Measurements from ENCODE around the gene IGF2BP3. TPM values are rescaled to one million over a fixed set of nuclear protein-coding genes. Genes with fewer than 3 reads are reported as not detected.
"Not testable (repeated sequence)": the region's sequence is repeated elsewhere in the genome, so short reads cannot be mapped to it uniquely, and the experiment has no call there.

The IGF2BP3 gene
- total RNA-seq, 1 experiment from 2014 or later = 11.7 TPM

DNA sequence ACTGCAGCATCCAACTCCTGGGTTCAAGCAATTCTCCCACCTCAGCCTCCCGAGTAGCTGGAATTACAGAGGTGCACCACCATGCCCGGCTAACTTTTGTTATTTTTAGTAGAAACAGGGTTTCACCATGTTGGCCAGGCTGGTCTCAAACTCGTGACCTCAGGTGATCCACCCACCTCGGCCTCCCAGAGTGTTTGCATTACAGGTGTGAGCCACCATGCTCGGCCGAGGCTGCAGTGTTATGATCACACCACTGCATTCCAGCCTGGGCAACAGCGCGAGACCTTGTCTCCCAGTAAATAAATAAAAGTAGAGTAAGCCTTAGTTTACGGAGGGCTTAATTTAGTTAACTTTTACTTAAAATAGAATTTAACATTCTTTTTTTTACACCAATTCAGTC lies 23.7 kb upstream of the IGF2BP3 start:
- H3K9ac ChIP-seq (ENCODE audit: low read length) = no peak overlapping the region
- POLR2A ChIA-PET (ENCODE audit: unreplicated experiment) = no interaction called here
- H3K9me2 ChIP-seq (replicated peaks; ENCODE audit: low read length) = no peaks in the 10 kb centered on the region
- TF ChIP-seq, protein P1, sequence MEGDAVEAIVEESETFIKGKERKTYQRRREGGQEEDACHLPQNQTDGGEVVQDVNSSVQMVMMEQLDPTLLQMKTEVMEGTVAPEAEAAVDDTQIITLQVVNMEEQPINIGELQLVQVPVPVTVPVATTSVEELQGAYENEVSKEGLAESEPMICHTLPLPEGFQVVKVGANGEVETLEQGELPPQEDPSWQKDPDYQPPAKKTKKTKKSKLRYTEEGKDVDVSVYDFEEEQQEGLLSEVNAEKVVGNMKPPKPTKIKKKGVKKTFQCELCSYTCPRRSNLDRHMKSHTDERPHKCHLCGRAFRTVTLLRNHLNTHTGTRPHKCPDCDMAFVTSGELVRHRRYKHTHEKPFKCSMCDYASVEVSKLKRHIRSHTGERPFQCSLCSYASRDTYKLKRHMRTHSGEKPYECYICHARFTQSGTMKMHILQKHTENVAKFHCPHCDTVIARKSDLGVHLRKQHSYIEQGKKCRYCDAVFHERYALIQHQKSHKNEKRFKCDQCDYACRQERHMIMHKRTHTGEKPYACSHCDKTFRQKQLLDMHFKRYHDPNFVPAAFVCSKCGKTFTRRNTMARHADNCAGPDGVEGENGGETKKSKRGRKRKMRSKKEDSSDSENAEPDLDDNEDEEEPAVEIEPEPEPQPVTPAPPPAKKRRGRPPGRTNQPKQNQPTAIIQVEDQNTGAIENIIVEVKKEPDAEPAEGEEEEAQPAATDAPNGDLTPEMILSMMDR (conservative IDR thresholded peaks at IDR 0.05; ENCODE audit: low read depth, low read length) = no peak
- TF ChIP-seq EZH2 (IDR thresholded peaks at IDR 0.05; ENCODE audit: low read length, unreplicated experiment) (no peak), EZH2phosphoT487 (IDR thresholded peaks at IDR 0.05; ENCODE audit: borderline replicate concordance, low read length) (no peak)
- H3K27me3 ChIP-seq (ENCODE audit: low read length) = no peaks in the 10 kb centered on the region
- BruUV-seq (replicated peaks) = no TSS peak
- no peak overlapping the region for H3K4me3 ChIP-seq (ENCODE audit: low read length)
- no peaks in the 10 kb centered on the region for H3K79me2 ChIP-seq (ENCODE audit: low read length)
- CTCF ChIA-PET = no interaction called here
- no peak for DNase-seq
- H3K27ac ChIP-seq (ENCODE audit: low read length) = no peak overlapping the region
- no peaks in the 10 kb centered on the region for H3K9me3 ChIP-seq (ENCODE audit: low read length)
- H3K4me1 ChIP-seq (ENCODE audit: insufficient read depth, low read length) = no peaks in the 10 kb centered on the region
- ATAC-seq = no peak
- no peak overlapping the region for H2AFZ ChIP-seq (ENCODE audit: low read length)
- H3K4me2 ChIP-seq (ENCODE audit: low read length) = no peak overlapping the region
- intact Hi-C loops (cut with micrococcal nuclease) = no loop called here
- no peaks in the 10 kb centered on the region for H3K36me3 ChIP-seq (ENCODE audit: low read depth, low read length)
- no peaks in the 10 kb centered on the region for H3F3A ChIP-seq (ENCODE audit: low read length, unreplicated experiment)
- H4K20me1 ChIP-seq (ENCODE audit: low read length) = no peaks in the 10 kb centered on the region

- Histone ChIP-seq H3K4me1 (ENCODE audit: insufficient read depth, low read length) (no peaks in the 10 kb centered on the region), H4K20me1 (ENCODE audit: low read length) (no peaks in the 10 kb centered on the region), H3K9me2 (replicated peaks; ENCODE audit: low read length) (no peaks in the 10 kb centered on the region), H3K79me2 (ENCODE audit: low read length) (no peaks in the 10 kb centered on the region), H3K4me3 (ENCODE audit: low read length) (no peak overlapping the region), H3K27me3 (ENCODE audit: low read length) (no peaks in the 10 kb centered on the region), H3K36me3 (ENCODE audit: low read depth, low read length) (no peaks in the 10 kb centered on the region), H3K27ac (ENCODE audit: low read length) (no peak overlapping the region), H3K9me3 (ENCODE audit: low read length) (no peaks in the 10 kb centered on the region), H3F3A (ENCODE audit: low read length, unreplicated experiment) (no peaks in the 10 kb centered on the region), H3K4me2 (ENCODE audit: low read length) (no peak overlapping the region), H3K9ac (ENCODE audit: low read length) (no peak overlapping the region), H2AFZ (ENCODE audit: low read length) (no peak overlapping the region)
- ATAC-seq = no peak
- BruUV-seq (replicated peaks) = no TSS peak
- intact Hi-C loops (cut with micrococcal nuclease) = no loop called here
- CTCF ChIA-PET = no interaction called here
- DNase-seq = no peak
- POLR2A ChIA-PET (ENCODE audit: unreplicated experiment) = no interaction called here
- TF ChIP-seq EZH2 (IDR thresholded peaks at IDR 0.05; ENCODE audit: low read length, unreplicated experiment) (no peak), EZH2phosphoT487 (IDR thresholded peaks at IDR 0.05; ENCODE audit: borderline replicate concordance, low read length) (no peak)
- TF ChIP-seq, protein P1 (conservative IDR thresholded peaks at IDR 0.05; ENCODE audit: low read depth, low read length) = no peak
Measured at GRCh38 chr7:23491502-23491901, 21.2 kb upstream of the IGF2BP3 start.

- H3F3A ChIP-seq (ENCODE audit: low read length, unreplicated experiment) = no peaks in the 10 kb centered on the region
- BruUV-seq (replicated peaks) = no TSS peak
- POLR2A ChIA-PET (ENCODE audit: unreplicated experiment) = interaction anchor here (0.6 kb wide), 1 partner anchor 13 kb away, joined by 3 read pairs; no protein-coding TSS in a partner anchor
- H3K9me3 ChIP-seq (ENCODE audit: low read length) = no peaks in the 10 kb centered on the region
- CTCF ChIA-PET = interaction anchor here (0.6 kb wide), 1 partner anchor 588 kb away, joined by 8 read pairs; no protein-coding TSS in a partner anchor
- H3K27me3 ChIP-seq (ENCODE audit: low read length) = no peaks in the 10 kb centered on the region
- no peak overlapping the region for H3K4me3 ChIP-seq (ENCODE audit: low read length)
- no peaks in the 10 kb centered on the region for H4K20me1 ChIP-seq (ENCODE audit: low read length)
- no peak overlapping the region for H3K9ac ChIP-seq (ENCODE audit: low read length)
- DNase-seq (no peak), ATAC-seq (no peak)
- H2AFZ ChIP-seq (ENCODE audit: low read length) = no peak overlapping the region
- no peak for TF ChIP-seq EZH2 (IDR thresholded peaks at IDR 0.05; ENCODE audit: low read length, unreplicated experiment)
- TF ChIP-seq, protein P1 (conservative IDR thresholded peaks at IDR 0.05; ENCODE audit: low read depth, low read length) = no peak
- TF ChIP-seq EZH2phosphoT487 (IDR thresholded peaks at IDR 0.05; ENCODE audit: borderline replicate concordance, low read length) = no peak
- H3K9me2 ChIP-seq (replicated peaks; ENCODE audit: low read length) = no peaks in the 10 kb centered on the region
- no peak overlapping the region for H3K4me2 ChIP-seq (ENCODE audit: low read length)
- H3K27ac ChIP-seq (ENCODE audit: low read length) = no peak overlapping the region
- H3K36me3 ChIP-seq (ENCODE audit: low read depth, low read length) = no peaks in the 10 kb centered on the region
- H3K79me2 ChIP-seq (ENCODE audit: low read length) = no peaks in the 10 kb centered on the region
- H3K4me1 ChIP-seq (ENCODE audit: insufficient read depth, low read length) = no peaks in the 10 kb centered on the region
- intact Hi-C loops (cut with micrococcal nuclease) = no loop called here
Measured at GRCh38 chr7:23490357-23491135, 20.3 kb upstream of the IGF2BP3 start.

DNA sequence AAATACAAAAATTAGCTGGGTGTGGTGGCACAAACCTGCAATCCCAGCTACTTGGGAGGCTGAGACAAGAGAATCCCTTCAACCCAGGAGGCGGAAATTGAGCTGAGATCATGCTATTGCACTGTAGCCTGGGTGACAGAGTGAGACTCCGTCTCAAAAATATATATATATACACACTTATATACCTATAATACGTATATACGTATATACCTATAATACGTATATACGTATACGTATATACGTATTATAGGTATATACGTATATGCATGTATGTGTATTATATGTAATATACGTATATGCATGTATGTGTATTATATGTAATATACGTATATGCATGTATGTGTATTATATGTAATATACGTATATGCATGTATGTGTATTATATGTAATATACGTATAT lies 18.4 kb upstream of the IGF2BP3 start:
- H3K27ac ChIP-seq (ENCODE audit: low read length); POLR2A ChIA-PET (ENCODE audit: unreplicated experiment); H3K27me3 ChIP-seq (ENCODE audit: low read length); H2AFZ ChIP-seq (ENCODE audit: low read length); H3K36me3 ChIP-seq (ENCODE audit: low read depth, low read length); BruUV-seq (replicated peaks); H3K4me3 ChIP-seq (ENCODE audit: low read length); CTCF ChIA-PET; ATAC-seq; H3K9me2 ChIP-seq (replicated peaks; ENCODE audit: low read length); H3K9me3 ChIP-seq (ENCODE audit: low read length); DNase-seq; H3F3A ChIP-seq (ENCODE audit: low read length, unreplicated experiment); H3K4me2 ChIP-seq (ENCODE audit: low read length); H3K79me2 ChIP-seq (ENCODE audit: low read length); H3K9ac ChIP-seq (ENCODE audit: low read length); intact Hi-C loops (cut with micrococcal nuclease); H4K20me1 ChIP-seq (ENCODE audit: low read length); H3K4me1 ChIP-seq (ENCODE audit: insufficient read depth, low read length): not testable (repeated sequence)
